Measurements from ENCODE around the gene KCND2. TPM values are rescaled to one million over a fixed set of nuclear protein-coding genes. Genes with fewer than 3 reads are reported as not detected.

KCND2 gene
- total RNA-seq, 1 donor from 2014 or later, result not detected

DNA sequence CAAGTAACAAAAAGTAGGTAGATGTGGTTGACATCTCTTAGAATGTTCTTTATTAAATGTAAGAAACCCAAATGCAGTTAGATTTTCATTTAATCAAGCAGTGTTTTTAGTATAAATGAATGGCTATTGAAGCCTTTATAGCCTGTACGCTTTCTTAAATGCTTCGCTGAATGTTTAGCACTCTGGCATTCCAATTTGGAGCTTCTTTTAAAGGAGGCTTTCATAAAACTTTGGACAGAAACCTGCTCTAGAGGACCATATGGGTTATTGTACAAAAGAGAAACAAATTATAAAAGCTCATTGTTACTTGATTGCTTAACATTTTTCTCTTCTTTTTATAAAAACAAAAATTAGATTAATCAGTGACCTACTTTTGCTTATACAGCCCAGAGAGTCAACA lies 59.5 kb downstream of the KCND2 start:
- Mint-ChIP-seq H3K27me3 (ENCODE audit: insufficient read depth) (no peaks in the 10 kb centered on the region), H3K4me3 (no peak overlapping the region), H3K36me3 (ENCODE audit: low read depth) (no peaks in the 10 kb centered on the region), H3K27ac (no peak overlapping the region), H3K4me1 (ENCODE audit: low read depth) (no peaks in the 10 kb centered on the region), H3K9me3 (no peaks in the 10 kb centered on the region)
- intact Hi-C loops (cut with micrococcal nuclease), result no loop called here
- DNase-seq (ENCODE audit: low spot score), result no peak

GRCh38 chr7:120334475-120334874 lies 61.5 kb downstream of the KCND2 start:
- H3K27me3 Mint-ChIP-seq (ENCODE audit: insufficient read depth), result no peaks in the 10 kb centered on the region
- no peaks in the 10 kb centered on the region for H3K36me3 Mint-ChIP-seq (ENCODE audit: low read depth)
- H3K27ac Mint-ChIP-seq, result no peak overlapping the region
- DNase-seq (ENCODE audit: low spot score), result no peak
- no peak overlapping the region for H3K4me3 Mint-ChIP-seq
- H3K4me1 Mint-ChIP-seq (ENCODE audit: low read depth), result no peaks in the 10 kb centered on the region
- no peaks in the 10 kb centered on the region for H3K9me3 Mint-ChIP-seq
- intact Hi-C loops (cut with micrococcal nuclease), result no loop called here

- no peaks in the 10 kb centered on the region for H3K27me3 Mint-ChIP-seq (ENCODE audit: insufficient read depth)
- no peaks in the 10 kb centered on the region for H3K4me1 Mint-ChIP-seq (ENCODE audit: low read depth)
- DNase-seq (ENCODE audit: low spot score), result no peak
- H3K27ac Mint-ChIP-seq, result no peak overlapping the region
- H3K4me3 Mint-ChIP-seq, result no peak overlapping the region
- intact Hi-C loops (cut with micrococcal nuclease), result no loop called here
- no peaks in the 10 kb centered on the region for H3K9me3 Mint-ChIP-seq
- no peaks in the 10 kb centered on the region for H3K36me3 Mint-ChIP-seq (ENCODE audit: low read depth)
These were observed 64.4 kb downstream of the KCND2 start for GRCh38 chr7:120337308-120337907.

DNA sequence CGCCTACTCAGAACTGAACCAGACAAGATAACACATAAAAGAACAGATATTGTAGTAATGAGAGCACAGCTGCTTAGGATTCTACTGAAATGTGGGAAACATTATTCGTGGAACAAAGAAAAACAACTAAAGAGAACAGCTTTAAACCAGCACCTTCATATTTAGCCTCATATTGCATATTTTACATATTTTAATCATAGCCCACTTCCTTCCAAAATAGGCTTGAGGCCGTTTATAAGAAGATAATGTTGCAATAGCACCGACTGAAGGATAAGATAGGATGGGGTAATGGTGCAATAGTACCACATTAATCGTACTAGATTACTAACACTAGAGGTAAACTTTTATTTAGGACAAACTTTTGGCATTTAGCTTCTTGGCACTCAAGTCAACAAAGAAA lies 71.3 kb downstream of the KCND2 start:
- Mint-ChIP-seq H3K9me3 (no peaks in the 10 kb centered on the region), H3K4me3 (no peak overlapping the region), H3K27me3 (ENCODE audit: insufficient read depth) (no peaks in the 10 kb centered on the region), H3K36me3 (ENCODE audit: low read depth) (no peaks in the 10 kb centered on the region), H3K27ac (no peak overlapping the region), H3K4me1 (ENCODE audit: low read depth) (no peaks in the 10 kb centered on the region)
- intact Hi-C loops (cut with micrococcal nuclease), result no loop called here
- no peak for DNase-seq (ENCODE audit: low spot score)

DNA sequence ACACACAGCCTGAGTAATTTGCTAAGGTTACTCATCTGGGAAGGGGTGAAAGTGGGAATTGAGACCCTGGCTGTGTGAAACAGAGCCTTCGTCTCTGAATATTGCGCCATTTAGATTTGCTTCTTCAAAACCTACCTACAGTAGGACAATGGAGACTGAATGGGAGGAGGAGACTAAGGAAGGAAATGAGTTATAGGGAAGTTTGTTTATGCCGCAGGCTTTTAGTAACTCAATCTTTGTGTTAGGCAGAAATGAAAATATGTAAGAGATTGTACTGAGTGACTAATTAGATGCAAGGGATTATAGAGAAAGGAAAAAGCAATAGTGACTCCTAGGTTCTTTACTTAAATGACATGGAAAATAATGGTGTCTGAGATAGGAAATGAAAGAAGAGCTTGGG lies 80.2 kb downstream of the KCND2 start:
- no peak for DNase-seq (ENCODE audit: low spot score)
- Mint-ChIP-seq H3K27me3 (ENCODE audit: insufficient read depth) (no peaks in the 10 kb centered on the region), H3K36me3 (ENCODE audit: low read depth) (no peaks in the 10 kb centered on the region), H3K4me1 (ENCODE audit: low read depth) (no peaks in the 10 kb centered on the region), H3K4me3 (no peak overlapping the region), H3K27ac (no peak overlapping the region), H3K9me3 (no peaks in the 10 kb centered on the region)
- intact Hi-C loops (cut with micrococcal nuclease), result no loop called here

DNA sequence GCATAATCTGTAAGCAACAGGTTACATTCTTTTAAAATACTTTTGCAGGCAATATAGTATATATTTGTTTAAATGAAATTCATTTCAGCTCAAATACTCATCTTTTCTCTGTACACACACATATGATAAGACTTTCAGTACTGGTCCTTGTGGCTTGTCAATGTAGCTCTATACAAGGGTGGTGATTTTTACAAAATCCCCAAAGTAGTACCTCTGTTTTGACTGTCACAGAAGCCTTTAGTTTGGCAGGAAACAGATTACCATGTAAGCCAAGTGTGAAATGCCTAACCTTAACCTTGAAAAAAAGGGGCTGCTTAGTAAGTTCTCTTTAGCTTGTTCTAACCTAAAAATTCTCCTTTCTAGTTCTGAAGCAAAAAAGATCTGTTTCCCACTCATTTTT lies 87.9 kb downstream of the KCND2 start:
- Mint-ChIP-seq H3K27ac (no peak overlapping the region), H3K27me3 (ENCODE audit: insufficient read depth) (no peaks in the 10 kb centered on the region), H3K4me1 (ENCODE audit: low read depth) (no peaks in the 10 kb centered on the region), H3K9me3 (no peaks in the 10 kb centered on the region), H3K4me3 (no peak overlapping the region), H3K36me3 (ENCODE audit: low read depth) (no peaks in the 10 kb centered on the region)
- DNase-seq (ENCODE audit: low spot score), result no peak
- intact Hi-C loops (cut with micrococcal nuclease), result no loop called here

- Mint-ChIP-seq H3K27me3 (ENCODE audit: insufficient read depth) (no peaks in the 10 kb centered on the region), H3K27ac (no peak overlapping the region), H3K4me3 (no peak overlapping the region), H3K36me3 (ENCODE audit: low read depth) (no peaks in the 10 kb centered on the region), H3K4me1 (ENCODE audit: low read depth) (no peaks in the 10 kb centered on the region), H3K9me3 (no peaks in the 10 kb centered on the region)
- intact Hi-C loops (cut with micrococcal nuclease), result no loop called here
- no peak for DNase-seq (ENCODE audit: low spot score)
These were observed 90.4 kb downstream of the KCND2 start for GRCh38 chr7:120363414-120363813.

DNA sequence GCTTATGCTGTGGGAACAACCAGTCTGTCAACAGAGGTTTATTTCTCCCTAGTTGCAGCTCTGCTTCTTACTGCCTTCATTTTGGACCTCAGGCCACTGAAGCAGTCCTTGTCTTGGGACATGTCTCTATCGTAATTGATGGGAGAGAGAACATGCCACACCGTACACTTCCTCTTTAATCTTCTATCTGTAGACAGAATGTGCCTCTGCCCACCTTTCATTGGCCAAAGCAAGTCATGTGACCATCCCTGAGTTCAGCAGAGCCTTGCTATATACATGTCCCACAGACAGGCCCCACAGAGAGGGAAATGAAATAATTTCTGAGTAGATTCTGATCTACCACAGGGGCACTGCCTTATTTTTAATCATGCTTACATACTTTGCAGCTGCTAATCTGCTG lies 98.0 kb downstream of the KCND2 start:
- Mint-ChIP-seq H3K36me3 (ENCODE audit: low read depth) (no peaks in the 10 kb centered on the region), H3K9me3 (no peaks in the 10 kb centered on the region), H3K4me3 (no peak overlapping the region), H3K27ac (no peak overlapping the region), H3K4me1 (ENCODE audit: low read depth) (no peaks in the 10 kb centered on the region), H3K27me3 (ENCODE audit: insufficient read depth) (no peaks in the 10 kb centered on the region)
- intact Hi-C loops (cut with micrococcal nuclease), result no loop called here
- DNase-seq (ENCODE audit: low spot score), result no peak

DNA sequence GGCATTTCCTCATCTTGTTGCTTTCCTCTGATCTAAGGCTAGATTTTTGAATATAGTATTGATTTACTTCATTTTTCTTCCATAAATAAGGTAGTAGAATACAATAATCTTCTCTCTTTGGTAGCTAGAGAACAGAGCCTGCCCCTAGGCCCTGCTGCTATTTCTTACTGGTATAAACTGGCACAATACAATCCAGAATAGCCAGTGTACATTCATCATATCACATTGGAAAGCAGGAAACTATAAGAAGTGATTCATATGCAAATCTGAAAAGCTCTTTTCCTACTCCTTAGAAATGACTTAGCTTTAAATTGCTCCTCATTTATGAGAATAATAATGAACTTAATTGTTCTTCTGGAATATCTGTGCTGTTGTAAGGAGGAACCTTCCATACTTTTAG lies 100.2 kb downstream of the KCND2 start:
- Mint-ChIP-seq H3K27me3 (ENCODE audit: insufficient read depth) (no peaks in the 10 kb centered on the region), H3K9me3 (no peaks in the 10 kb centered on the region), H3K4me1 (ENCODE audit: low read depth) (no peaks in the 10 kb centered on the region), H3K4me3 (no peak overlapping the region), H3K27ac (no peak overlapping the region), H3K36me3 (ENCODE audit: low read depth) (no peaks in the 10 kb centered on the region)
- DNase-seq (ENCODE audit: low spot score), result no peak
- intact Hi-C loops (cut with micrococcal nuclease), result no loop called here

- H3K4me3 Mint-ChIP-seq, result no peak overlapping the region
- no peaks in the 10 kb centered on the region for H3K27me3 Mint-ChIP-seq (ENCODE audit: insufficient read depth)
- no peak for DNase-seq (ENCODE audit: low spot score)
- H3K9me3 Mint-ChIP-seq, result no peaks in the 10 kb centered on the region
- no peaks in the 10 kb centered on the region for H3K4me1 Mint-ChIP-seq (ENCODE audit: low read depth)
- intact Hi-C loops (cut with micrococcal nuclease), result no loop called here
- no peak overlapping the region for H3K27ac Mint-ChIP-seq
- H3K36me3 Mint-ChIP-seq (ENCODE audit: low read depth), result no peaks in the 10 kb centered on the region
These were observed 121.6 kb downstream of the KCND2 start for GRCh38 chr7:120394595-120394994.

DNA sequence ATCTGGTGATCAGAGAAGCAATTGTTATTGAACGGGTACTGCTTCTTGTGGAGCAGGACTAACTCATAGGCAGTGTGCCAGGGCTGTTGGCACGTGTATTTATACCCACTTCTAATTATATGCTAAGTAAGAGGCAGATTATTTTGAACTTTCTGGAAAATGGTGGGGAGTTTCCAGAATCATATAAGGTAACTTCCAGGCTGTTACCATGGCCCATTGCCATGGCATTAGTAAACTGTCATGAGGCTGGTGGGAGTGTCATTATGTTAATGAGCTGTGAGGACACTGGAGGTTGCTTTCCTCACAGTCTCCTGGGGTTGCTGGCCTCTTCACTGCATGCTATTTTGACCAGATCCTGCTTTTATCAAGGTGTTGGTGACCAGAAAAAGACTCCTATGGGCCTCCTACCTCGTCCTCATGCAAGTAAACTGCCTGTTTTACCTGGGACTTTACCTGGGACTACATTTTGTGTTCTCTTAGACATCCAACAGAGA lies 122.6 kb downstream of the KCND2 start:
- H3K4me1 Mint-ChIP-seq (ENCODE audit: low read depth), result no peaks in the 10 kb centered on the region

DNA sequence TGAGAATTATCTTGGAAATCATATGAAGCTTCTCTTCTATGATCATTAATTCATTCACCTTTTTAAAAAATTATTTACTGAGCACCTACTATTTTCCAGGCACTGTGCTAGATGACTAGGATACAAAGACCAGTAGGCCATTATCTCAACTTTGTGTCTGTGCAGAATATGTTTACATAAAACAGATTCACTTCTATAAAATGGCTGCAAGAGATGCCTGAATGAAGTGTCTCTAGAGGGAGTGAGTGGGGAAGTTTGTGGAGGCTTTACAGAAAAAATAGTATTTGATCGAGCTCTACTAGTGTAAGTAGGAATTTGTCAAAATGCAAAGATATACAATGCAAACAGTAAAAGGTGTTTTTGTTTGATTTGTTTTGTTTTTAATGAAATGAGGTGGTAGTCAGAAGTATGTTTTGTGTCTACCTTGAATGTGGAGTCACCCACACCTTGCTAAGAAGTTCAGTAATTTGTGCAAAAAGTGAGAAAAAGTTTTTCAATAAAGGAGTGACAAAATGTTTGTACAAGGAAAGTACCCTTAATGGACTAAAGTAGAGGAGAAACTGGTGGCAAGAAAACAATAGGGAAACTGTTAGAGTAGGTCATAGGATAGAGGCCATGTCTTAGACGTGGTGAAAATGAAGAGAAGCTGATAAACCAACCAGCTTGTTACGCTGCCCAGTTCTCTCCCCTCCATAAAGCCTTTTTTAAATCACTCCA lies 125.5 kb downstream of the KCND2 start:
- Mint-ChIP-seq H3K4me1 (ENCODE audit: low read depth) (no peaks in the 10 kb centered on the region), H3K27ac (no peak overlapping the region), H3K9me3 (no peaks in the 10 kb centered on the region), H3K27me3 (ENCODE audit: insufficient read depth) (no peaks in the 10 kb centered on the region), H3K4me3 (no peak overlapping the region), H3K36me3 (ENCODE audit: low read depth) (no peaks in the 10 kb centered on the region)
- DNase-seq (ENCODE audit: low spot score), result no peak
- intact Hi-C loops (cut with micrococcal nuclease), result no loop called here

More for the DNA sequence above, 122.6 kb downstream of the KCND2 start:
- DNase-seq (ENCODE audit: low spot score), result no peak
- H3K4me3 Mint-ChIP-seq, result no peak overlapping the region
- intact Hi-C loops (cut with micrococcal nuclease), result no loop called here
- H3K27me3 Mint-ChIP-seq (ENCODE audit: insufficient read depth), result no peaks in the 10 kb centered on the region
- H3K36me3 Mint-ChIP-seq (ENCODE audit: low read depth), result no peaks in the 10 kb centered on the region
- no peak overlapping the region for H3K27ac Mint-ChIP-seq
- H3K9me3 Mint-ChIP-seq, result no peaks in the 10 kb centered on the region

DNA sequence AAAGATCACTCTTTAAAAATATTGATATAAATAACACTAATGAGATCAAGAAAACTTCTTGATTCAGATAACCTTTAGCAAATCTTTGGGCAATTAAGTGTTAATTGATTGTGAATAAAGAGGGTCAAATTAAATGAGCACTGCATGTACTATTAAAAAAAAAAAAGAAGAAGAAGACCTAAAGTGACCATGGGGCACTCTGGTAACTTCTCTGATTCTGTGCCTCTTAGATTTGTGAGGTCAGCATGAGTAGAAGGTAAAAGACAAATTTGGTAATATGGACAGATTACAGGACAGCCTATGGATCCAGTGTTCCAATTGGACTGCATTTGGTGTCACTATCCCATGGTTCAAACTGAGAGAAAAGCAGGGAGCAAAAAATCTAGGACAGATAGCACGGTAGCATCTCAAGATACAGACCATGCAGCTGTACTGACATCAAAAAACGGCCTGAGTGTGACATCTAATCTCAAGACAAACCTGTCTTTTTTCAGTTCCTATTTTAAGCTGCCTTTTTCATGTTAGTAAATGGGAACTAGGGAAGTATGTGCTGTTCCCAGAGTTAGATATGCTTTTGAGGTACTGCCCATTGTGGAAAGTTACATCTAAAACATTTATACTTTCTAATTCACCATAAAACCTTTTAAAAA lies 128.0 kb downstream of the KCND2 start:
- Mint-ChIP-seq H3K9me3 (no peaks in the 10 kb centered on the region), H3K4me3 (no peak overlapping the region), H3K4me1 (ENCODE audit: low read depth) (no peaks in the 10 kb centered on the region), H3K27ac (no peak overlapping the region), H3K27me3 (ENCODE audit: insufficient read depth) (no peaks in the 10 kb centered on the region), H3K36me3 (ENCODE audit: low read depth) (no peaks in the 10 kb centered on the region)
- intact Hi-C loops (cut with micrococcal nuclease), result no loop called here
- DNase-seq (ENCODE audit: low spot score), result no peak

Data from activated T-helper 1 cell treated with anti-CD3 and anti-CD28 coated beads, Interleukin-12 subunit alpha, Interleukin-12 subunit beta, Interleukin-2, Interleukin-4 antibody, amounts not matched to agents 30 ng/mL and 10 ng/mL and 1 ng/mL, durations not matched to agents 14 hours and 24 hours and 36 hours (primary cell).